ENCODE data around the gene FGFBP3.
A peak's percentile ranks its signal among the peaks of the same experiment; 100 is the strongest.

The FGFBP3 gene

DNA sequence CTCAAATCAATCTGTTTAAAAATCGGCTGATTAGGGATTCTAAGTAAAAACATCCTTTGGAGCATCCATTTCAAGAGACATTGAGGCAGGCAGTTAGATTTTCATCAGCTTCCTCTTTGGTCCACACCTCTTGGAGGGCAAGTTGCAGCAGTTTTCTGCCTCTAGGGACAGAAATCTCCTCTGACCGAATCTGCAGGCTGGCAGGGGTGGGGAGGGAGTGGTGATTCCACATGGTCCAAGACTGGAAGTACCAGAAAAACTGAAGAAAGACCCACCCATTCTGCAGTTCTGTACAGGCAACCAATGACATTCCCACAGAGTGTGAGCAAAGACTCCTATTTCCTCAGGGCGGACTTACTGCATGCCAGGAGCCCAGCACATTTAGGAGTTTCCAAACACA is 29.0 kb downstream of the FGFBP3 start:
- DNase-seq, result peak in 1 of 2 donors; percentile 69
- intact Hi-C loops (cut with DNase I; ENCODE audit: low total_unique reads), result no loop called here
- peaks cover 0 to 35% (median 18%) of the 10 kb centered on the region in 4 donors for H3K4me1 ChIP-seq
- TF ChIP-seq, protein P1, sequence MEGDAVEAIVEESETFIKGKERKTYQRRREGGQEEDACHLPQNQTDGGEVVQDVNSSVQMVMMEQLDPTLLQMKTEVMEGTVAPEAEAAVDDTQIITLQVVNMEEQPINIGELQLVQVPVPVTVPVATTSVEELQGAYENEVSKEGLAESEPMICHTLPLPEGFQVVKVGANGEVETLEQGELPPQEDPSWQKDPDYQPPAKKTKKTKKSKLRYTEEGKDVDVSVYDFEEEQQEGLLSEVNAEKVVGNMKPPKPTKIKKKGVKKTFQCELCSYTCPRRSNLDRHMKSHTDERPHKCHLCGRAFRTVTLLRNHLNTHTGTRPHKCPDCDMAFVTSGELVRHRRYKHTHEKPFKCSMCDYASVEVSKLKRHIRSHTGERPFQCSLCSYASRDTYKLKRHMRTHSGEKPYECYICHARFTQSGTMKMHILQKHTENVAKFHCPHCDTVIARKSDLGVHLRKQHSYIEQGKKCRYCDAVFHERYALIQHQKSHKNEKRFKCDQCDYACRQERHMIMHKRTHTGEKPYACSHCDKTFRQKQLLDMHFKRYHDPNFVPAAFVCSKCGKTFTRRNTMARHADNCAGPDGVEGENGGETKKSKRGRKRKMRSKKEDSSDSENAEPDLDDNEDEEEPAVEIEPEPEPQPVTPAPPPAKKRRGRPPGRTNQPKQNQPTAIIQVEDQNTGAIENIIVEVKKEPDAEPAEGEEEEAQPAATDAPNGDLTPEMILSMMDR (IDR thresholded peaks at IDR 0.05), result peak in 1 of 2 experiments; percentile 24
- no peaks in the 10 kb centered on the region for H3K9me3 ChIP-seq
- H3K36me3 ChIP-seq, result no peaks in the 10 kb centered on the region
- peak overlapping the region; percentile 18 to 78 for H3K27ac ChIP-seq
- H3K27me3 ChIP-seq, result no peaks in the 10 kb centered on the region
- no peak overlapping the region for H3K4me3 ChIP-seq

DNA sequence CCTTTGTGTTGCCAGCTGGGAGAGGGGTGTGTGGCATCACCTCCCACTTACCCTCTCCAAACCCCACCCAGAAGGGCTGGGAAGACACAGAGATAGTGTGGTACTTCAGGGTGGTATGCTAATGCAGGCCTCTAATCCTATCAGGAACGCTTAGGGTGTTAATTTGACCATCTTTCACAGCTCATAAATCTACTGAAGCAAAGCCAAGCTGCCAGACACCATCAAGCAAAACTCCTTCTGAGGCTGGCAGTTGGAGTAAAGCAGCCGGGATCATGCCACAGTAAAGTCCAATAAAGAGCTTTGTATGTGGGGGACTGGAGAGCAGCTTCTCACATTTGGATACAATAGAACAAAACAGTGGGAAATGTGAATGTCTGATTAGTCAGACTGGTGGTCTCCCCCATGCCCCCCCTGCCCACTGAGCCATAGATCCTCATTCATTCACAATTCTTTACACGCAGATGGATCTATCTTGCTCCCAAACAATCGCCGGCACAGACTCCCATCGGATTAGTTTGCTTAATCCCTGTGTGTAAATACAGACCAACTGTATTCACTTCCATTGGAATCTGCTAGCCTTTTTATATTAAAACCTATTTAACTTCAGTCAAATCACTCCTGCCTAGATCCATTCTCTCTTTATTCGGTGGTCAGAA is 29.6 kb downstream of the FGFBP3 start:
- TF ChIP-seq, protein P1 (IDR thresholded peaks at IDR 0.05), result no peak
- no peaks in the 10 kb centered on the region for H3K9me3 ChIP-seq
- intact Hi-C loops (cut with DNase I; ENCODE audit: low total_unique reads), result no loop called here

DNA sequence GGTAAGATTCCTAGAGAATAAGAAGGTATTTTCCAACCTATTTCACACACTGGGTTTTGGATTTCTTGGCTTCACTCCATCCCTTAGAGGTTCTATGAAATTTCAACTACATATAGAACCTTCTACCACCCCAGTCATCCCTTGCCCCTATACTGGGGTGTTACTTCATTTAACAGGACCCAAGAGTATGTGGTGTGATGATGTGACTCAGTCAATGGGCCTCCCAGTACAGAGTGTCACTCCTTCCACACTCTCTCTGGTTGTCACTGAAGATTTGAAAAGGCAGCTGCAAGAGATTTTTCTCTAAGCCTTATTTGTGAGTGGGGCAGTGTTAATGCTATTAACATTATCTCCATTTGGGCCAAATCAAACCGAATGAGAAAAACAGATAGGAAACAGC is 33.5 kb downstream of the FGFBP3 start:
- H3K4me3 ChIP-seq, result no peak overlapping the region
- H3K9me3 ChIP-seq, result no peaks in the 10 kb centered on the region
- no peaks in the 10 kb centered on the region for H3K27me3 ChIP-seq
- peaks cover 0 to 10% (median 0%) of the 10 kb centered on the region in 4 donors for H3K4me1 ChIP-seq
- H3K27ac ChIP-seq, result no peak overlapping the region
- intact Hi-C loops (cut with DNase I; ENCODE audit: low total_unique reads), result no loop called here
- H3K36me3 ChIP-seq, result no peaks in the 10 kb centered on the region
- DNase-seq, result no peak
- TF ChIP-seq, protein P1 (IDR thresholded peaks at IDR 0.05), result no peak

More for the DNA sequence above, 29.6 kb downstream of the FGFBP3 start:
- H3K27ac ChIP-seq, result peak overlapping the region in 1 of 2 donors; percentile 78
- H3K4me3 ChIP-seq, result no peak overlapping the region
- no peak for DNase-seq
- peaks cover 0 to 28% (median 13%) of the 10 kb centered on the region in 4 donors for H3K4me1 ChIP-seq
- no peaks in the 10 kb centered on the region for H3K36me3 ChIP-seq
- H3K27me3 ChIP-seq, result no peaks in the 10 kb centered on the region

DNA sequence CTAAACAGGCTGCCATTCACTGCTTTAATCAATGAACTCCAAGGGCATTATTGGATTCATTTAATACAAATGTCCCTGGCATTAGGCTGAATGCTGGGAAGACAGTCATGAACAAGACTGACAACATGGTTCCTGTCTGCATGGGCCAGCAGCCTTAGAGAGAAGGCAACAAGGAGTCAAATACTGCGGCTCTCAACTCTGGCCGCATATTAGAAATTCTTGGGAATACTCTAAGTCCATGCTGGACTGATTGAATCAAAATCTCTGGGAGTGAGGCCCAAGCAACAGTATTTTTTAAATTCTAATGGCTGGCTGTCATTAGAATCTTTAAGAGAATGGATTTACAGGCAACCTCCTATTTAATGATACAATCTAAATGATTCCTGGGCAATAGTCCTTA is 34.1 kb downstream of the FGFBP3 start:
- no peak for DNase-seq
- Histone ChIP-seq H3K36me3 (no peaks in the 10 kb centered on the region), H3K4me3 (no peak overlapping the region), H3K27ac (no peak overlapping the region), H3K9me3 (no peaks in the 10 kb centered on the region), H3K27me3 (no peaks in the 10 kb centered on the region), H3K4me1 (peaks cover 0 to 3% (median 0%) of the 10 kb centered on the region in 4 donors)
- intact Hi-C loops (cut with DNase I; ENCODE audit: low total_unique reads), result no loop called here
- TF ChIP-seq, protein P1 (IDR thresholded peaks at IDR 0.05), result no peak

DNA sequence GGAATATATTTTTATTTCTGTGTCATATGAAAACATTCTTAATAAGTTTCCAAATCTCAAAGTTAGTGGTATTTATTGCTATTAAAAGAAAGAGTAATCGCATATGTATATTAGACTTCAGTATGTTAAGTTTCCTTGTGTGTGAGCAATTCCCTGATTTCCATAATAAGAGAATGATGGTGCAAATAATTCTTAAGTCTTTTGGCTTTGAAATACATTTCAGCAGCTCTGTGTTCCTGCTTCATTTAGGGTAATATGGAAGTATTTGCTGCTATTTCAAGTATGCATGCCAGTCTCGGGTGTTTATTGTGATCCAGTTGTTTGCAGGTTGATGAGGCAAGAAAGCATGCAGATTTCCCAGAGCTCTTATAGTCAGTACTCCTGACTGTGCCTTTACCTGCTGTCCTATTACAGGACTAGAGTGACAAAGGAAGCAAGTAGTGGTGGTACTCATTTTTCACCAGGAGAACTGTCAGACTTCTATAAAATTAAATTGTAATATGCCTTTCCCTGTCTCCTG is 43.7 kb downstream of the FGFBP3 start:
- Histone ChIP-seq H3K36me3 (peaks cover 23 to 50% (median 34%) of the 10 kb centered on the region in 3 donors), H3K9me3 (no peaks in the 10 kb centered on the region), H3K27me3 (no peaks in the 10 kb centered on the region), H3K4me3 (no peak overlapping the region), H3K4me1 (no peaks in the 10 kb centered on the region), H3K27ac (no peak overlapping the region)
- intact Hi-C loops (cut with DNase I; ENCODE audit: low total_unique reads), result no loop called here
- TF ChIP-seq, protein P1 (IDR thresholded peaks at IDR 0.05), result no peak
- no peak for DNase-seq
